GM19239 (cell line): Measurements from ENCODE around the gene PEAK1.

Experiments used
- DNase-seq: peaks from one replicate; pipeline ENCODE4 v3.0.0; 2011; ENCODE audit warnings: low spot score; ENCODE audit not compliant: insufficient read length
- FAIRE-seq: peaks from 2 replicates; lab custom pipeline; 2011; peaks lifted over from hg19 to GRCh38; lab: Jason Lieb, UNC

The PEAK1 gene

GRCh38 chr15:77111789-77112188 is 308.1 kb downstream of the PEAK1 start:
- FAIRE-seq, result no peak
- DNase-seq, result no peak

DNA sequence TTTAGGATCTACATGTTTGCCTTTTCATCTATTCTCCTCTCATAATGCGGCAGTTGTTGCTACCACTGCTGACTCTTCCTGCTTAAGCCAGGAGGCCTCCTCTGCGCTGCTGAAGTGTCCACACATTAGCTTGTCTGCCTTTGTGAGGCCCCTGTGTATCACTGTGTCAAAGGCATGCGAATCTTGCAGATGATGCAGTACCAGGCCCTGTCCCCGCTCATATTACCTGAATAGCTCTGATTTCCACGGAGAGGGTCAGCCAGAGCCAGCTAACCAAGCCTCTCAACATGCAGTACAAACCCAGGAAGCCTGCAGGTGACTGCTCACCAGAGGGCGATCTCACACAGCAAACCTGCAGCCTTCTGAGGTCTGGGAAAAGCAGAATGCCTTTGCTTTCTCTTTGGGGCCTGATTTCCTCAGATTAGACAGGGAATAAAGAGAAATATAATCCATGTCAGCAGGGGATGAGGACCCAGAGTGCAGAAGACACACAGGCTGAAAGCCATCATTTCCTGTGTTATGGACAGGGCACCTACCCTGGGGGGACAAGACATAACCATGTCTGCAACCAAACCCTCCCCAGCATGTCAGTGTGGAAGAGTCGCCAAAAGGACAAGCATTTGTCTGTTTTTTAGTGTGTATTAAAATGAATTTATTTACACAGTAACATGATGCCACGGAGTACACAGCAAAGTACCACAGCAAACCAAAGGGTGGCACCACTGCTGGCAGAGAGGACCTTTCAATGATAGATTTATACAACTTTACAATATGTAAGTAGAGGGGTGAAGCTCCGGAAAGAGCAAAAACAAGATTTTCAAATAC is 312.2 kb downstream of the PEAK1 start:
- FAIRE-seq (peak; percentile 69), DNase-seq (peak; percentile 40)

DNA sequence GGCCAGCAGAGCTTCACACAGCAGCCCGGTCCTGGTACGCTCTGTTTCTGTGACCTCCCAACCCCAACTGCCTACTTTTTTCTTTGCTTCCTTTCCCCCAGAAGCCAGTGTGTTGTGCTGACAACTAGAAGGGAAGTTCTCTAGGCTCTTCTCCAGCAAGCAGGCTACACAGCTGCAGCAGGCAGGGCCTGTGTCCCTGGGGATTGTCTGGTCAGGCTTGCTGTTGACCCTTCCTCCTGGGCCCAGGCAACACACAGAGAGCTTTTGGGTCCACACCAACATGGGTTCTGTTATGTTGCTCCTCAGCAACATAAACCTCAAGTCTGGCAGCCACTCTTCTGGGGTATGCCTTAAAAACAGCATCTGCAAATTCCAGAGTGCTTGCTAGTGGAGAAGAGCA is 312.8 kb downstream of the PEAK1 start:
- FAIRE-seq (no peak), DNase-seq (no peak)

DNA sequence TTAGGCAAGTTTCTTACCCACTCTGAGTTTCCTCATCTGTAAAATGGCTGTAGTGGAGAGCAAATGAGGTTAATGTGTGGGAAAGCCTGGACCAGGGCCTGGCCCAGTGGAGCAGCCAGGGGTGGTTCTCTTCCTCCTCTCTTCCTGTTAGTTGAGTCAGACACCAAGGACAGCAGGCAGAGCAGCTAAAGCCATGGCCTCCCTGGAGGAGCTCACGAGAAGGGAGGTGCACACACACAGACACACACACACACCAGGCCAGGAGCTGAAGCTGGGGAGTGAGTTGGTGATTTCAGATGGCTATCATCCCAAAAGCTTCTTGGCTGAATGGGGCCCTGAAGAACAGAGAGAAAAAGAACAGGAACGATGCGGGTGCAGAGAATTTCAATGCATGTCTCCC is 315.7 kb downstream of the PEAK1 start:
- no peak for FAIRE-seq
- no peak for DNase-seq

DNA sequence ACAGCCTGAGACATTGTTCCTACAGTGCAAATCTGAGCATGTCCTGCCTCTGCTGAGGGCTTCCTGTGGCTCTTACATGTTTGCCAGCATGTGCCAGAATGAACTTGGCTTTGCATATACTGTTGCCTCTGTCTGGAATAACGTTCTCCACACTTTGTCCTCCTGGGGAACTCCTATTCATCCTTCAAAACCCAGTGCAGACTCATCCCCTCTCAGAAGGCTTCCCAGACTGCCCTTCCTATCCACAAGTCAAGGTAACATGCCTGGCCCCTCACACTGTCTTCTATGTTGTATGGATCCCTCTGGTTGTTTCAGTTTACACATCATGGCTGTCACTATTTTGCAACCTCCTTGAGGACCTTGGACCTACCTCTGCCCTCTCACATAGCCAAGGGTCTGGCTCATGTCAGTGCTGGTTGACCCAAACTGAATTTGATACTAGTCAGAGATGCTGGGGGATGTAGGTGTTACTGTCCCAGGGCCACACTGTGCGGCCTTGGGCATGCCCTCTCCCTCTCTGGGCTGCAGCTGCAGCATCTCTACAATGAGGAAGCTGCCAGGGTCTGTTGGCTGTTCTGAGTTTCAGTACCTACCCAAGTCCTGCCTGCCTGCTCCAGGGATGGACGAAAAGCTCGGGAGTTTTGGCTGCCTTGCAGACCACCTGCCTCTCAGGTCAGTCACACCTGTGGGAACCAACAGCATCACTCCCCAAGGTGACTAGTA is 320.0 kb downstream of the PEAK1 start:
- DNase-seq (no peak), FAIRE-seq (no peak)

GRCh38 chr15:77098572-77098971 is 321.3 kb downstream of the PEAK1 start:
- FAIRE-seq (no peak), DNase-seq (no peak)

GRCh38 chr15:77097921-77098320 is 322.0 kb downstream of the PEAK1 start:
- DNase-seq, result no peak
- no peak for FAIRE-seq

DNA sequence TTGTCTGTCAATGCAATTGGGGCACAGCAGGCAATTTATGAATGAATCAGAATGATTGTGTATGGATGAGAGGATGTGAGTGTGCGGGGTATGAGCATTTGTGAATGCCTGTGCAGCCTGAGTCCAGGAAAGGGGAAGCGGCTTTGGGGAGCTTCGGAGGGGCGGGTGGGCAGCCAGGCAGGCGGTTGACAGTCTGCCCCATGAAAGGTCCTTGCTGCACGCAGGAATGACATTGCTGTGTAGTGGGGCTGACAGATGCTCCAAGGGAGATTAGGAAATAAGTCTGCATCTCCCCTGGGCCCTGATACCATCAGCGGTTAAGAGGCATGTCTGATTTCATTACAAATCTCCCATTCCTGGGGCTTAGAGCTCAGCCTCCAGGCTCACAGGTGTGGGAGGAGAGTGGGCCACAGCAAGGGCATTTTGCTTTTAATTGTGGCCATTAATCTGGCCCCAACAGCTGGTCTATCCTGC is 322.6 kb downstream of the PEAK1 start:
- FAIRE-seq, result no peak

DNA sequence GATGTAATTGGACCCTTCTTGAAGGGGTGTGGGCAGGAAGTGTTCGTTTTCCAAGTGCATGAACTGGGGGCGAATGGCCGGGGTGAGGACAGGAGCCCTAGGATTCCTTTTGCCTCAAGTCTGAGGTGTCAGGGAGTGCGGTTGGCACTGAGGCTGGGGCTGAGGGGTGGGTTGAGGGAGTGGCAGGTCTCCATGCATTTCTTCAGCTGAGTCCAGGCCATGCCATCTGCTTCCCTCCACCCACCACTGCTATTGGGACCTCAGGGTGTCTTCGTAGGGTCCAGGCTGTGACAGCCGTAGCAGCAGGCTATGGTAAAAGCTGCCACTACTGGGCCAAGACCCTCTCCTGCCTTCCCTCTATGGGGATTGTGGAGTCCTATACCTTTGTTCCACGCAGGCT is 323.4 kb downstream of the PEAK1 start:
- DNase-seq (no peak), FAIRE-seq (no peak)

More for the DNA sequence above, 322.6 kb downstream of the PEAK1 start:
- DNase-seq, result no peak

DNA sequence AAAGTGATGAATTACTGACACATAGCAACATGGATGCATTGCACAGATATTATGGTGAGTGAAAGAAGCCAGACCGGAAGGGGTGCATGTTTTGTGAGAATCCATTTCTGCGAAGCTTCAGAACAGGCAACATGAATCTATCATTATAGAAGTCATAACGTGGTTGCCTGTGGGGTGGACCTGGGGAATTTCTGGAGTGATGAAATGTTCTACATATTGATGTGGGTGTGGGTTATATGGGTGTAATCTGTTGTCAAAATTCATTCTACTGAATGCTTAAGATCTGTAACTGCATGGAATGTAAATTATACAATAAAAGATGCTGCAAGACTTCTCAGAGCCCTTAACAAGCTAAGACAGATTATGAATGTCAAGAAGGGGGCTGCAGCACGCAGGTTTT is 323.8 kb downstream of the PEAK1 start:
- FAIRE-seq, result no peak
- no peak for DNase-seq

DNA sequence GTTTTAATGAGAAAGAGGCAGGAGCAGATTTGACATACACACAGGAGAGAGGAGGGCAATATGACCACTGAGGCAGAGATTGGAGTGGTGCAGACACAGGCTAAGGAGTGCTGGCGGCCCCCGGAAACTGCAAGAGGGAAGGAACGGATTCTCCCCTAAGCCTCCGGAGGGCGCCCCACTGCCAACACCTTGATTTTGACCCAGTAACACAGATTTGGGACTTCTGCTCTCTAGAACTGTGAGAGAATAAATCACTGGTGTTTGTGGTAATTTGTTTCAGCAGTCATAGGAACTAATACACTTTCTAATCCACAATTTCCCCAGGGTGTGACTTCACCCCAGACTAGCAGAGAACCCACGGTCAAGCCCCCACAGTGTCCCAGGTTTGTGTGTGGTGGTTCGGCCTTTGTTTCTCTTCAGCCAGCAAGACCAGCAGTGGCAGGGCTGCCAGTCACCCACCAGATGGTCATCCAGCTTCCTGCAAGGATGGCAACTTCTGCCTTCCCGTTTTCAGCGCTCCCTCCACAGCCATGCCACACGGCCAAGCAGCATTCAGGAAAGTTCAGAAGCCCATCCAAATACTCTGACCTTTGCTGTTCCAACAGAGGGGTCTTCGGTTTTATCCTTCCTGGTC is 325.4 kb downstream of the PEAK1 start:
- DNase-seq, result no peak
- FAIRE-seq, result no peak

DNA sequence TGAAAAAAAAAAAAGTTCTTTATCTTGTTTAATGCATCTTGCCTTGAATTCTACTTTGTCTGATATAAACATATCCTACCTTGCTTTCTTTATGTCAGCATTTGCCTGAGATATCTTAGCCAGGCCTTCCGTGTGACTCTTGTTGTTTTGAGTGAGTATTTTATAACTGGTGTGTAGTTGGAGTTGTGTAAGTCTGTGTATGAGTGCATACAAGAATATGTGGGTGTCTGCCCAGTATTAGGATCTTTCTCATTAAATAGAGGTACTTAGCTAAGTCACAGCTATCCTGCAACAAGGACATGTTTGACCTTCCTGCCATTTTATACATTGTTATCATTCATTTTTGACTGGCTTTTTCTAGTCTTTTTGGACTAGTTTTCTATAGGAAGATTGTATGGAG is 326.5 kb downstream of the PEAK1 start:
- FAIRE-seq (no peak), DNase-seq (no peak)

- no peak for FAIRE-seq
- DNase-seq, result no peak
These were observed 328.8 kb downstream of the PEAK1 start for GRCh38 chr15:77091097-77091496.

GRCh38 chr15:77087213-77087612 is 332.7 kb downstream of the PEAK1 start:
- FAIRE-seq (no peak), DNase-seq (no peak)

GRCh38 chr15:77085297-77085696 is 334.6 kb downstream of the PEAK1 start:
- FAIRE-seq (no peak), DNase-seq (no peak)

DNA sequence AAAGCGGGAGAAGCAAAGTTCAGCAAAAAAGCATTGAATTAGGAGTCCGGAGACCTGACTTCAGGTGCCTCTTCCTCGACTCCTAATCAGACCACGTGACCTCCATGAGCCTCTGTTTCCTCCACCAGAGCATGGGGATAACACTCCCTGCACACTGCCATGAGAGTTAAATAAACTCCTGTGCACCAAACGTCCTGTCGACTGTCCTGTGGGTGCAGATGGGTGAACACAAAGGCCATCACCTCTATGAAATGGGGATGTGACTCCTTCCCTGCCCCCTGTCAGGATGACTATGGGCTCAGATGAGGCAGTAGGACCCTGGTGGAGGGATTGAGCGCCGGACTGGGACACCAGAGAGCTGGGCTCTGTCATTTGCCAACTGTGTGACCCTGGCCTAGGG is 335.5 kb downstream of the PEAK1 start:
- no peak for FAIRE-seq
- no peak for DNase-seq

DNA sequence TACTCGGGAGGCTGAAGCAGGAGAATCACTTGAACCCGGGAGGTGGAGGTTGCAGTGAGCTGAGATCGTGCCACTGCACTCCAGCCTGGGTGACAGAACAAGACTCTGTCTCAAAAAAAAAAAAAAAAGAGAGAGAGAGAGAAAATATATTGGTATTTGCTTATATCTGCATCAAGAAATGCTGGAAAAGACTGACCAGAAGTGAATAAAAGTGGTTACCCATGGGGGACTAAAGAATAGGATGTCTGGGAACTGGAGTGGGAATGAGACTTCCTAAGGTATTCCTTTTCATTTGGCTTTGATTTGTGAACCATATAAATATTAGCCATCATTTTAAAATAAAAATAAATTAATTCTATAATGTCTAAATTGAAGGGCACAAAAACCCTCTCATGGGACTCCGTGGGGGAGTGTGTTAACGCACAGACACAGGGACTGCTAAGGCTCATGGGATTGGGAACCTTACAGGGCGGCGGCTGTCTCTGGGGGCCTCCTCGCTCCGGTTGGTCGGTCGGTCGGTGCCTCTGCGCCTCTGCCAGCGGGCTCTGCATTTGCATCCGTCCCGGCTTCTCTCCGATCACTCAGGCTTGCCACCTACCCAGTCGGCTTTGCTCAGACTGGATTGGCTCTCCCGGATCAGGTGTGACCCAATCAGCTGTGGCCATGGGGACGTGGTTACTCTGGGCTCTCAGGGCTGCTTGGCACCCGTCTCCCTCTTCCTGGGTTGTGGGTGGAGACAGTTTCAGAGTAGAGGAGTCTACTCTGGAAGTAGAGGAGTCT is 336.3 kb downstream of the PEAK1 start:
- peak; percentile 58 for DNase-seq
- FAIRE-seq, result peak; percentile 81

DNA sequence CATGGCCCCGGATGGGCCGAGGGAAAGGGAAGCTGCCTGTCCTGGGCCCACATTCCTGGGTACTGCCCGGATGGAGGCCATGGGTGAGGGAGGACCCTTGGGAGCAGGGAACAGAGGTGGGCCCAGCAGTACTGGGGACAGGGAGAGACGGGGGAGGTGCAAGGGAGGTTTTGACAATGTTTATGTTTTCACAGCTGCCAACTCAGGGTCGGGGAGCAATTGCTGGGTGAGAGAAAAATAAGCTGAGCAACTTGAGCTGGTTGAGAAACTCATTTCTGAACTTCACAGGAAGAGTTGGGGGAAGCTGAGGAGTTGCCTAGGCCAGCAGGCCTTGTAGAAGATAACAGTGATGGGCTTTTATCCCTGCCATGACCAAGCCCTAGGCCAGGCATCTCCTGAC is 337.9 kb downstream of the PEAK1 start:
- FAIRE-seq (no peak), DNase-seq (no peak)

DNA sequence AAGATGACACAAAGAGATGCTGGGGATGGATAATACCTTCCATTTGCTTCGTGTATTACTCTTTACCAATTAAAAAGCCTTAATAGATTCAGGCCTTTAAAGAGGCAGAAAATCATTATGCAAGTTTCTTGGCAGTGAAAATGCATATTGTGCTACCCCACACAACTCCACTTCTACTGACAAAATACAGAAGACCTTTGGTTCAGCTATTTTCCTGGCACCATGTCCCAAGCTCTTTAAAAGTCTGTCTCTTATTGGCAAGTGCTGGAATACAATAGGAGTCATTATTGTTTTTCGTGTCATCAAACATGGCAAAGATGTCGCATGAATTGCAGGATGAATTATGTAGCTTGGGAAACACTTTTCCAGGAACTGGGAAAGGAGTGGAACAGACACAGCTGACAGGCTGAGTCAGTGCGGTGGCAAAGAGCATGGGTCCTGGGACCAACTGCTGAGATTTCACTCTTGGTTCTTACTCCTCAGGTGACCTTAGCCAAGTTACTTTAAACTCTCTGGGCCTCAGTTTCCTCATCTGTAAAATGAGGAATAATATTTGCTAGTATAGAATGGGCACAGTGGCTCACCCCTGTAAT is 343.5 kb downstream of the PEAK1 start:
- no peak for DNase-seq
- no peak for FAIRE-seq

- no peak for DNase-seq
- FAIRE-seq, result no peak
These were observed 344.4 kb downstream of the PEAK1 start for GRCh38 chr15:77075528-77075927.
